ENCODE measurements around the gene RPTOR.
"Not testable (repeated sequence)": the region's sequence is repeated elsewhere in the genome, so short reads cannot be mapped to it uniquely, and the experiment has no call there.

RPTOR gene

GRCh38 chr17:80683625-80684104 lies 139.0 kb downstream of the RPTOR start:
- intact Hi-C loops (cut with micrococcal nuclease) = no loop called here
- Mint-ChIP-seq H3K4me3 (no peak overlapping the region), H3K27me3 (no peaks in the 10 kb centered on the region), H3K27ac (no peak overlapping the region), H3K36me3 (ENCODE audit: low read depth) (peaks cover 21% of the 10 kb centered on the region), H3K4me1 (ENCODE audit: low read depth) (peaks cover 17% of the 10 kb centered on the region), H3K9me3 (no peaks in the 10 kb centered on the region)

GRCh38 chr17:80687839-80688238 lies 143.2 kb downstream of the RPTOR start:
- Mint-ChIP-seq H3K4me3 (no peak overlapping the region), H3K27me3 (no peaks in the 10 kb centered on the region), H3K9me3 (no peaks in the 10 kb centered on the region), H3K4me1 (ENCODE audit: low read depth) (peaks cover 5% of the 10 kb centered on the region), H3K27ac (no peak overlapping the region), H3K36me3 (ENCODE audit: low read depth) (peaks cover 21% of the 10 kb centered on the region)
- intact Hi-C loops (cut with micrococcal nuclease) = no loop called here

DNA sequence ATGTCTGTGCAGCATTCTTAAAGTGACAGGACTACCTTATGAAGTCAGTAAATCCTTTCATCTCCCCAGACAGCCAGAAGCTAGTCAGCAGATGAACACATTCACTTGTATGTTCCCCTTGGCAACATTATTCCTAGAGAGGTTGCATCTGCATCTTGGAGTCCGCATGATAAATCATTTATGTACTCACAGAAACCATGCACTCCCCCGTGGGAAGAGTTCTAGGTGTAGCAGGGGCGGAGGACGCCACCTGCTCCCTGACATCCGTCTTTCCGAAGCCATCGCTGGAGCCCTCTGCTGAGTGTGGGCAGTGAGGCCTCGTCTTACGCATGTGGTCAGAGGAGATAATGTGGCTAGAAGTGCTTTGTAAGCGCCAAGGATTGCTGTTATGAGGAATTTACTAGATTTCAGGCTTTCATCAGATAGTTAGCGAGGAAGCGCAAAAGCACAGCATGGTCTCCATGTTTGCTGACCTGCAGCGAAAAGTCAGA lies 144.5 kb downstream of the RPTOR start:
- no peak overlapping the region for H3K4me3 Mint-ChIP-seq
- H3K36me3 Mint-ChIP-seq (ENCODE audit: low read depth) = peaks cover 12% of the 10 kb centered on the region
- intact Hi-C loops (cut with micrococcal nuclease) = no loop called here
- H3K27me3 Mint-ChIP-seq = no peaks in the 10 kb centered on the region
- H3K4me1 Mint-ChIP-seq (ENCODE audit: low read depth) = peaks cover 5% of the 10 kb centered on the region
- no peaks in the 10 kb centered on the region for H3K9me3 Mint-ChIP-seq
- no peak overlapping the region for H3K27ac Mint-ChIP-seq

DNA sequence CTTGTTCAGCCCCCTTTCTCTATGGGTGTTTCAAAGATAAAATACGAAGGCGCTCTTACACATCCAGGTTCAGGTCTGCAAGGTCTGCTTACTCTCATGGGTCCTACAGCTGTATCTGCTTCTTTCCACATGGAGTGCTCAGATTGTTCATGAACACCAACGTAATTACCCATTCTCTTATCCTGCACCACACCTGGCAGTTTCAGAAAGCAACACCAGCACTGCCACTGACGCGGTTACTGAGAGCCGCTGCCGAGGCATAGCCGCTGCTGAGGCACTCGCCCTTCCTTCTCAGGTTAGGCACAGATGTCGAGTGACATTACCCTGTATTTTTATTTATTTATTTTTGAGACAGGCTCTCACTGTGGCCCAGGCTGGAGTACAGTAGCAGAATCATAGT lies 147.1 kb downstream of the RPTOR start:
- peaks cover 5% of the 10 kb centered on the region for H3K4me1 Mint-ChIP-seq (ENCODE audit: low read depth)
- no peak overlapping the region for H3K27ac Mint-ChIP-seq
- intact Hi-C loops (cut with micrococcal nuclease) = no loop called here
- H3K4me3 Mint-ChIP-seq = no peak overlapping the region
- H3K9me3 Mint-ChIP-seq = no peaks in the 10 kb centered on the region
- no peaks in the 10 kb centered on the region for H3K27me3 Mint-ChIP-seq
- peaks cover 6% of the 10 kb centered on the region for H3K36me3 Mint-ChIP-seq (ENCODE audit: low read depth)

DNA sequence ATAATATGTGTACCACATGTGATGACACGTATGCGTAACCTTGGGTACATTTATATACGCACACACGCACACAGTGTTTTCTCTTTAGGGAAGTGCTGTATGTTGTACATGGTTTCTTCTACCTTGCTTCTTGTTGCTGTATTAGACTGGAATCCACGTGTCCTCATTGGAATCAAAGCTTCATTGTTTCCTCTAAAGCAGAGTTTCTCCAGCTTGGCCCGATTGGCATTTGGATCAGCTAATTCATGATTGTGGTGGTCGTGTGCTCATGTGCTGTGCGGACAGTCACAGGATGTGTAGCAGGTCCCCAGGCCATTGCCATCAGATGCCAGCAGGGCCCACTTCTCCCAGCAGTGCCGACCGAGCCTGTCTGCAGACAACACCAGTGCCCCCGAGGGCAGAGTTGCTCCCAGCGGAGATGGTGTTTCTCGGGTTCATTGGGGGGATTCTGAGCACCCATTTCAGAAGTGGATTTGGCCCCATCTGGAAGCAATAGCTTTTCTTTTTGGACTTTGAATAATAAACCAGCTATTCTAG lies 148.4 kb downstream of the RPTOR start:
- H3K27me3 Mint-ChIP-seq = no peaks in the 10 kb centered on the region
- intact Hi-C loops (cut with micrococcal nuclease) = no loop called here
- H3K36me3 Mint-ChIP-seq (ENCODE audit: low read depth) = no peaks in the 10 kb centered on the region
- no peaks in the 10 kb centered on the region for H3K4me1 Mint-ChIP-seq (ENCODE audit: low read depth)
- H3K27ac Mint-ChIP-seq = no peak overlapping the region
- no peak overlapping the region for H3K4me3 Mint-ChIP-seq
- no peaks in the 10 kb centered on the region for H3K9me3 Mint-ChIP-seq

- Mint-ChIP-seq H3K4me3 (no peak overlapping the region), H3K36me3 (ENCODE audit: low read depth) (no peaks in the 10 kb centered on the region), H3K4me1 (ENCODE audit: low read depth) (no peaks in the 10 kb centered on the region), H3K27me3 (no peaks in the 10 kb centered on the region), H3K9me3 (no peaks in the 10 kb centered on the region), H3K27ac (no peak overlapping the region)
- intact Hi-C loops (cut with micrococcal nuclease) = no loop called here
Measured at GRCh38 chr17:80693511-80693910, 148.9 kb downstream of the RPTOR start.

GRCh38 chr17:80694085-80694991 lies 149.7 kb downstream of the RPTOR start:
- Mint-ChIP-seq H3K27ac (no peak overlapping the region), H3K9me3 (no peaks in the 10 kb centered on the region), H3K36me3 (ENCODE audit: low read depth) (no peaks in the 10 kb centered on the region), H3K27me3 (no peaks in the 10 kb centered on the region), H3K4me1 (ENCODE audit: low read depth) (no peaks in the 10 kb centered on the region), H3K4me3 (no peak overlapping the region)
- intact Hi-C loops (cut with micrococcal nuclease) = no loop called here

- H3K27me3 Mint-ChIP-seq = no peaks in the 10 kb centered on the region
- no peak overlapping the region for H3K27ac Mint-ChIP-seq
- no peak overlapping the region for H3K4me3 Mint-ChIP-seq
- intact Hi-C loops (cut with micrococcal nuclease) = no loop called here
- H3K36me3 Mint-ChIP-seq (ENCODE audit: low read depth) = no peaks in the 10 kb centered on the region
- H3K4me1 Mint-ChIP-seq (ENCODE audit: low read depth) = no peaks in the 10 kb centered on the region
- H3K9me3 Mint-ChIP-seq = peaks cover 7% of the 10 kb centered on the region
Measured at GRCh38 chr17:80694992-80695912, 150.6 kb downstream of the RPTOR start.

DNA sequence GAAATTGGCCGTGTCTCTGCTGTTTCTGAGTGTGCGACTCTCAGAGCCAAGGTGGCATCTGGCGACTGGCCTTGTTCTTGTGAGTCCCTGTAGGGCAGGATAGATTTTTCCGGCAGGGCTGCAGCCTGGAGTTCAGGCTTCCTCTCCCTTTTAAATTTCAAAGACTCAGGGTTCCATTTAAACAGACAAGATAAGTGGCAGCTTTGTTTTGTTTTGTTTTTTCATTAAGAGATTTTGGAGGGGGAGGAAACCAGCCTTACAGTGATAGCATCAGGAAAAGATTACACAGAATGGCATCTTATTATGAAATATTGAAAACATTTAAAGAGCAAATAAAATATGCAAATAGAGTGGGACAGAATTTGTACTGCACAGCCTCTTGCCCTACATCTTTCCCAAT lies 151.3 kb downstream of the RPTOR start:
- Mint-ChIP-seq H3K36me3 (ENCODE audit: low read depth) (no peaks in the 10 kb centered on the region), H3K9me3 (peaks cover 12% of the 10 kb centered on the region), H3K27me3 (no peaks in the 10 kb centered on the region), H3K4me3 (no peak overlapping the region), H3K27ac (no peak overlapping the region), H3K4me1 (ENCODE audit: low read depth) (no peaks in the 10 kb centered on the region)
- intact Hi-C loops (cut with micrococcal nuclease) = no loop called here

- peaks cover 12% of the 10 kb centered on the region for H3K9me3 Mint-ChIP-seq
- no peaks in the 10 kb centered on the region for H3K27me3 Mint-ChIP-seq
- no peaks in the 10 kb centered on the region for H3K4me1 Mint-ChIP-seq (ENCODE audit: low read depth)
- H3K4me3 Mint-ChIP-seq = no peak overlapping the region
- H3K36me3 Mint-ChIP-seq (ENCODE audit: low read depth) = no peaks in the 10 kb centered on the region
- intact Hi-C loops (cut with micrococcal nuclease) = no loop called here
- no peak overlapping the region for H3K27ac Mint-ChIP-seq
Measured at GRCh38 chr17:80696456-80696855, 151.8 kb downstream of the RPTOR start.

DNA sequence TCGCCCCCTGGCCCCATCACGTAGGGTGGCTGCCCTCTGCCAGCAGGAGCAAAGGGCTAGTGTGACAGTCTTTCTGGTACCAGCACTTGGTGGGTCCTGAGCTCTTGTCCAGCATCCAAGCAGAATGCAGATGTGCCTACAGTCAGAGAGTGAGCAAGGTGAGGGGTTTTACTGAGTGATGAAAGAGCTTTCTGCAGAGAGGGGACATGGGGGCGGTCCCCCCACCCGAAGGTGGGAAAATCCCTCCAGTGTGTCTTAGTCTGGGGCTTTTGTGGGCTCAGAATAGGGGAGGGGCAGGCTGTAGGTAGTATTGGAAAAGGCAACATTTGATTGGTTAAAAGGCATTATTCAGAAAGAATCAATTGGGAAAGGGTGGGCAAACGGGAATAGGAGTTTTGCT lies 152.3 kb downstream of the RPTOR start:
- Mint-ChIP-seq H3K36me3 (ENCODE audit: low read depth) (no peaks in the 10 kb centered on the region), H3K4me1 (ENCODE audit: low read depth) (peaks cover 5% of the 10 kb centered on the region), H3K27me3 (no peaks in the 10 kb centered on the region), H3K4me3 (no peak overlapping the region), H3K9me3 (peaks cover 12% of the 10 kb centered on the region), H3K27ac (no peak overlapping the region)
- intact Hi-C loops (cut with micrococcal nuclease) = no loop called here

DNA sequence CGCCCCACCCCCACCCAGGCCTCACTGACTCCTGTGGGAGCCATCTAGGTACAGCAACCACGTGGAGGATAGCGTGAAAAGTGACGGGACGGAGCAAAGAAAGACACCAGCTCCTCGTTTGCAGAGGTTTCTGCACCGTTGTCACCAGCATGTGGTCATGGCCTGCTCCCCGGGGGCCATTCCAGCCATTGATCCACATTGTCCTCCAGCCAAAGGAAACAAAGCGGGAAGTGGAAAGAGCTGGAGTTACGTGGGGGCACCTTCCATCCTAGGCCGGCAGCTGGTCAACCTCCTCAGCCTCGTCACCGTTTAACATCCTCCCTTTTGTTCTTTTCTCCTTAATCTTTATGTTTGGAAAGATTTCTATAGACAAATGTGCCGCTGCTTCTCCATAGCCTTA lies 153.7 kb downstream of the RPTOR start:
- Mint-ChIP-seq H3K27me3 (no peaks in the 10 kb centered on the region), H3K4me1 (ENCODE audit: low read depth) (peaks cover 18% of the 10 kb centered on the region), H3K27ac (no peak overlapping the region), H3K36me3 (ENCODE audit: low read depth) (no peaks in the 10 kb centered on the region), H3K4me3 (no peak overlapping the region), H3K9me3 (peaks cover 12% of the 10 kb centered on the region)
- intact Hi-C loops (cut with micrococcal nuclease) = no loop called here

- H3K27ac Mint-ChIP-seq; H3K36me3 Mint-ChIP-seq (ENCODE audit: low read depth); intact Hi-C loops (cut with micrococcal nuclease); H3K4me3 Mint-ChIP-seq; H3K27me3 Mint-ChIP-seq: not testable (repeated sequence)
- Mint-ChIP-seq H3K4me1 (ENCODE audit: low read depth) (peaks cover 24% of the 10 kb centered on the region), H3K9me3 (peaks cover 12% of the 10 kb centered on the region)
Measured at GRCh38 chr17:80699205-80699604, 154.6 kb downstream of the RPTOR start.

- Mint-ChIP-seq H3K36me3 (ENCODE audit: low read depth) (peaks cover 6% of the 10 kb centered on the region), H3K9me3 (peaks cover 12% of the 10 kb centered on the region), H3K27ac (no peak overlapping the region), H3K4me3 (no peak overlapping the region), H3K4me1 (ENCODE audit: low read depth) (peaks cover 45% of the 10 kb centered on the region), H3K27me3 (no peaks in the 10 kb centered on the region)
- intact Hi-C loops (cut with micrococcal nuclease) = no loop called here
Measured at GRCh38 chr17:80701730-80702129, 157.1 kb downstream of the RPTOR start.
